H1 (cell line): ENCODE measurements around the gene CYP11A1. TPM values are rescaled to one million over a fixed set of nuclear protein-coding genes. Genes with fewer than 3 reads are reported as not detected.

Source experiments
- CEBPB ChIP-seq: IDR thresholded peaks from 2 replicates; pipeline ENCODE4 v1.6.1; 2012; ENCODE audit warnings: low read depth, low read length
- CTBP2 ChIP-seq: IDR thresholded peaks from 2 replicates; pipeline ENCODE4 v1.7.0; 2011; ENCODE audit warnings: borderline replicate concordance, mild to moderate bottlenecking, moderate library complexity, mixed read lengths, low read length; ENCODE audit not compliant: insufficient read depth, insufficient read length
- GABPA ChIP-seq: IDR thresholded peaks from 2 replicates; pipeline ENCODE4 v1.6.1; 2011; ENCODE audit warnings: mild to moderate bottlenecking, low read length, moderate library complexity, borderline replicate concordance; ENCODE audit not compliant: insufficient read depth
- RBBP5 ChIP-seq: IDR thresholded peaks from 2 replicates; pipeline ENCODE4 v1.7.1; 2012; ENCODE audit warnings: low read depth, mild to moderate bottlenecking, inconsistent platforms, low read length, moderate library complexity, borderline replicate concordance
- polyA plus RNA-seq, 7 experiments: library from polyadenylated mRNA; depleted of rRNA in 3 of 7; stranded (reverse) in 5 of 7; unstranded in 2 of 7; fragments of >200 nt in 5 of 7; fragments of 200-250 nt in 2 of 7; gene quantifications; 1 replicate in 5 of 7; 2 replicates in 1 of 7; 4 replicates in 1 of 7; pipeline versions ENCODE4 v1.2.1 to v1.2.3, GENCODE V29; 2011 to 2013; ENCODE audit warnings: missing spikeins in 2 of 7, mixed read lengths in 2 of 7
- total RNA-seq: library from RNA; stranded (reverse); fragmentation: NEBNext Ultra II Directional; extraction: Animal tissue kit (Norgen Biotek cat#: 25700); gene quantifications from 2 replicates; pipeline ENCODE4 v1.2.1, GENCODE V29; 2021

CYP11A1 gene
- total and polyA plus RNA-seq, 2 of the 8 experiments (the other 6 are each of a cell fraction or from before 2014, with no cell fraction given), result 1.9 to 7.2 TPM

DNA sequence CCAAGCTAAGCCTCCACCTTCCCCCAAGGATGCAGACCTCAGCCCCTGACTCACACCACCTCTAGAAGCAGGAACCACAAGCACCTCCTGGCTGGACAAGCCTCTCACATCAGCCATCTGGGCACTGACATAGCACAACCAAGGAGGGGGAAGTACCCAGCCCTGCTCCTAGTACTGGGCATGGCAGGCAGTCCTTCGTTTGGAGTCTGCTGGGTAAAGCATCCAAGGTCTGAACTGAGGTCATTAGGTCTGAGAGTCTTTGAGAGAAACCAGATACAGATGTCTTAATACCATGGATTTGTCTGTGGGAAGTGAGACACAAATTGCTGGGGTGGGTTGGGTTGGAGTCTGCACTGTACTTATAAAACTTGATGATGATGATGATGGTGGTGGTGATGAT, 69.6 kb downstream of the CYP11A1 start (continued):
- no peak for TF ChIP-seq CEBPB
- TF ChIP-seq GABPA, result no peak
- TF ChIP-seq RBBP5, result no peak
- TF ChIP-seq CTBP2, result no peak
